HepG2 (cell line): ENCODE results near the gene KLF16. TPM values are rescaled to one million over a fixed set of nuclear protein-coding genes. Genes with fewer than 3 reads are reported as not detected.

Experiments
- CHCHD3 ChIP-seq: sonication (generic); formaldehyde crosslinking; IDR thresholded peaks from 2 replicates; pipeline ENCODE4 v1.8.0; 2022; ENCODE audit warnings: mild to moderate bottlenecking, missing genetic modification reagents, moderate library complexity
- ERF ChIP-seq: IDR thresholded peaks from 2 replicates; pipeline ENCODE4 v1.6.1; 2018; ENCODE audit warnings: missing biosample characterization, missing genetic modification reagents
- KDM3A ChIP-seq: IDR thresholded peaks from 2 replicates; pipeline ENCODE4 v1.6.1; 2018; ENCODE audit warnings: low read depth, missing compliant biosample characterization
- NONO ChIP-seq, 2 experiments: fragments of 450-650 bp in 1 of 2; sonication (generic) in 1 of 2; formaldehyde crosslinking in 1 of 2; IDR thresholded peaks in 1 of 2; conservative IDR thresholded peaks in 1 of 2; 2 replicates each; pipeline versions ENCODE4 v1.6.1 to v1.8.0; 2017 to 2022; ENCODE audit warnings: mild to moderate bottlenecking in 1 of 2, missing genetic modification reagents in 1 of 2, moderate library complexity in 1 of 2
- PAWR ChIP-seq: sonication (generic); formaldehyde crosslinking; IDR thresholded peaks from 2 replicates; pipeline ENCODE4 v1.4.0; 2020; ENCODE audit warnings: missing genetic modification reagents, mild to moderate bottlenecking, borderline replicate concordance
- PRPF4 ChIP-seq: fragments of 200-400 bp; formaldehyde crosslinking; IDR thresholded peaks from 2 replicates; pipeline ENCODE4 v1.6.1; 2016; ENCODE audit warnings: low read length, low read depth; ENCODE audit not compliant: poor library complexity, severe bottlenecking
- ZC3H4 ChIP-seq: sonication (generic); formaldehyde crosslinking; IDR thresholded peaks from 2 replicates; pipeline ENCODE4 v1.4.0; 2020; ENCODE audit warnings: missing genetic modification reagents, borderline replicate concordance
- ZNF180 ChIP-seq: sonication (generic); formaldehyde crosslinking; IDR thresholded peaks from 2 replicates; pipeline ENCODE4 v1.4.0; 2020; ENCODE audit warnings: low read depth, missing genetic modification reagents, borderline replicate concordance
- ZNF274 ChIP-seq: sonication (generic); formaldehyde crosslinking; IDR thresholded peaks from 2 replicates; pipeline ENCODE4 v1.5.1; 2020; ENCODE audit warnings: mild to moderate bottlenecking, missing genetic modification reagents
- ZNF709 ChIP-seq: sonication (generic); formaldehyde crosslinking; IDR thresholded peaks from 2 replicates; pipeline ENCODE4 v1.5.0; 2020; ENCODE audit warnings: mild to moderate bottlenecking, missing genetic modification reagents
- polyA plus RNA-seq, 8 experiments: library from polyadenylated mRNA; depleted of rRNA in 3 of 8; stranded (reverse) in 7 of 8; unstranded in 1 of 8; fragments of >200 nt; fragmentation: Illumina TruSeq in 4 of 8; extraction: Trizol in 4 of 8; gene quantifications; 2 replicates each; pipeline versions ENCODE4 v1.2.1 to v1.2.3, GENCODE V29; 2011 to 2016; ENCODE audit warnings: low read depth in 4 of 8, missing spikeins in 1 of 8, mixed read lengths in 1 of 8; ENCODE audit not compliant: insufficient read depth in 1 of 8
- total RNA-seq, 5 experiments: library from RNA; depleted of rRNA; stranded (reverse); fragments of >200 nt; fragmentation: Illumina TruSeq; extraction: Trizol; gene quantifications; 2 replicates each; pipeline ENCODE4 v1.2.3, GENCODE V29; 2016; ENCODE audit warnings: low read depth in 1 of 5
- TF ChIP-seq, protein P1 (sequence below): sonication (generic); formaldehyde crosslinking; IDR thresholded peaks from 2 replicates; pipeline ENCODE4 v1.8.0; 2022; ENCODE audit warnings: mild to moderate bottlenecking, missing genetic modification reagents, borderline replicate concordance
- TF ChIP-seq, protein P2 (sequence below): sonication (generic); formaldehyde crosslinking; conservative IDR thresholded peaks from 2 replicates; pipeline ENCODE4 v1.4.0; 2020; ENCODE audit warnings: mild to moderate bottlenecking, missing genetic modification reagents, moderate library complexity
- TF ChIP-seq, protein P3 (sequence below): sonication (generic); formaldehyde crosslinking; IDR thresholded peaks from 2 replicates; pipeline ENCODE4 v1.8.0; 2022; ENCODE audit warnings: mild to moderate bottlenecking, missing genetic modification reagents, moderate library complexity
- TF ChIP-seq, protein P4 (sequence below): sonication (generic); formaldehyde crosslinking; IDR thresholded peaks from 2 replicates; pipeline ENCODE4 v1.8.1; 2023; ENCODE audit warnings: mild to moderate bottlenecking, missing genetic modification reagents, borderline replicate concordance

KLF16 gene
- total and polyA plus RNA-seq, 2 of the 13 experiments (the other 11 are each of a cell fraction or from before 2014, with no cell fraction given) = 3.5 to 6.7 TPM

DNA sequence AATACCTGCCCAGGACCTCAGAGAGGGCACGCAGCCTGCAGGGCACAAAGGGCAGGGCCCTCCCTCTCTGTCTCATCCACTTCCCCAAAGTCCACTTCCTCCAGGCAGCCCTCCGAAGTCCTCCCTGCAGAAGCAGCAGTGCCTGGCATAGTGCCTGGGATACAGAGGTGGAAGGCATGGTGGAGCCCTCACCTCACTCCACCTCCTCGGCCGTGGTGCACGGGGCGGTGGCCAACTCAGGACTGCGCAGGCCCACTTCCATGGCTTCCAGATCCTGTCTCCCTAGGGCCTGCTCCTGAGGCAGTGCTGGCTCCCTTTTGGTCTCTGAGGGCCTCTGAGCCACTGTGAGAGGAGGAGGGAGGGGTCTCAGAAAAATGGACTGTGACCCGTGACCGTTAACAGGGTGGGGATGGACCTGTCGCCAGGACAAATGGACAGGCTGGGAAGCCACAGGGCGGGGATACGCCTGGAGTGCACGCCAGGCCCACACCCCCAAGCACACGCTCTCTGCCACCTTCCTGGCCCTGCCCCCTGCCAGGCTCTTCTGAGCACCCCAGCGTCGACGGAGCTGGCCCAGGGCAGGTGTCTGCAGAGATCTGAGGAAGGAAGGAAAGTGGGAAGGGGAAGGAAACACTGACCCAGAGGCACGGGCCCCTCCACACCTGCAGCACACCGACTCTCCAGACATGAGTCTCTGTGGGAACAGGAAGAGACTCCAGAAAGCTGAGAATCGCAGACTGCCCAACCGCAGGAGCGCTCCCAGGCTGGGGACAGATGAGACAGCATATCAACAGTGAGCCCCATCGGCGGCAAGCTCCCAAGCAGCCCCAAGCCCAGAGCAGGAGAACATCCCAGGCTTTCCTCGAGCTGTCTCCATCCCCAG lies 23.5 kb downstream of the KLF16 start (continued):
- TF ChIP-seq, protein P1, sequence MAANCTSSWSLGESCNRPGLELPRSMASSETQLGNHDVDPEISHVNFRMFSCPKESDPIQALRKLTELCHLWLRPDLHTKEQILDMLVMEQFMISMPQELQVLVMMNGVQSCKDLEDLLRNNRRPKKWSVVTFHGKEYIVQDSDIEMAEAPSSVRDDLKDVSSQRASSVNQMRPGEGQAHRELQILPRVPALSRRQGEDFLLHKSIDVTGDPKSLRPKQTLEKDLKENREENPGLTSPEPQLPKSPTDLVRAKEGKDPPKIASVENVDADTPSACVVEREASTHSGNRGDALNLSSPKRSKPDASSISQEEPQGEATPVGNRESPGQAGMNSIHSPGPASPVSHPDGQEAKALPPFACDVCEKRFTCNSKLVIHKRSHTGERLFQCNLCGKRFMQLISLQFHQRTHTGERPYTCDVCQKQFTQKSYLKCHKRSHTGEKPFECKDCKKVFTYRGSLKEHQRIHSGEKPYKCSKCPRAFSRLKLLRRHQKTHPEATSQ = no peak
- TF ChIP-seq, protein P2, sequence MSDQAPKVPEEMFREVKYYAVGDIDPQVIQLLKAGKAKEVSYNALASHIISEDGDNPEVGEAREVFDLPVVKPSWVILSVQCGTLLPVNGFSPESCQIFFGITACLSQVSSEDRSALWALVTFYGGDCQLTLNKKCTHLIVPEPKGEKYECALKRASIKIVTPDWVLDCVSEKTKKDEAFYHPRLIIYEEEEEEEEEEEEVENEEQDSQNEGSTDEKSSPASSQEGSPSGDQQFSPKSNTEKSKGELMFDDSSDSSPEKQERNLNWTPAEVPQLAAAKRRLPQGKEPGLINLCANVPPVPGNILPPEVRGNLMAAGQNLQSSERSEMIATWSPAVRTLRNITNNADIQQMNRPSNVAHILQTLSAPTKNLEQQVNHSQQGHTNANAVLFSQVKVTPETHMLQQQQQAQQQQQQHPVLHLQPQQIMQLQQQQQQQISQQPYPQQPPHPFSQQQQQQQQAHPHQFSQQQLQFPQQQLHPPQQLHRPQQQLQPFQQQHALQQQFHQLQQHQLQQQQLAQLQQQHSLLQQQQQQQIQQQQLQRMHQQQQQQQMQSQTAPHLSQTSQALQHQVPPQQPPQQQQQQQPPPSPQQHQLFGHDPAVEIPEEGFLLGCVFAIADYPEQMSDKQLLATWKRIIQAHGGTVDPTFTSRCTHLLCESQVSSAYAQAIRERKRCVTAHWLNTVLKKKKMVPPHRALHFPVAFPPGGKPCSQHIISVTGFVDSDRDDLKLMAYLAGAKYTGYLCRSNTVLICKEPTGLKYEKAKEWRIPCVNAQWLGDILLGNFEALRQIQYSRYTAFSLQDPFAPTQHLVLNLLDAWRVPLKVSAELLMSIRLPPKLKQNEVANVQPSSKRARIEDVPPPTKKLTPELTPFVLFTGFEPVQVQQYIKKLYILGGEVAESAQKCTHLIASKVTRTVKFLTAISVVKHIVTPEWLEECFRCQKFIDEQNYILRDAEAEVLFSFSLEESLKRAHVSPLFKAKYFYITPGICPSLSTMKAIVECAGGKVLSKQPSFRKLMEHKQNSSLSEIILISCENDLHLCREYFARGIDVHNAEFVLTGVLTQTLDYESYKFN (CRISPR knock-in tag) = peak; percentile 71
- no peak for TF ChIP-seq PAWR (CRISPR knock-in tag)
- TF ChIP-seq ERF (CRISPR knock-in tag) = peak; percentile 20; the same call in 1 of the 2 replicates
- TF ChIP-seq ZNF274 = 0 out of 2 replicates have a peak, but pooled peaks have one; percentile 50
- no peak for TF ChIP-seq ZNF180
- no peak for TF ChIP-seq CHCHD3 (CRISPR knock-in tag)
- no peak for TF ChIP-seq KDM3A (CRISPR knock-in tag)
- TF ChIP-seq PRPF4 = no peak
- no peak for TF ChIP-seq NONO (IDR thresholded peaks at IDR 0.05)
- peak; percentile 70; the same call in 1 of the 2 replicates for TF ChIP-seq NONO (CRISPR knock-in tag; conservative IDR thresholded peaks at IDR 0.05)
- TF ChIP-seq ZNF709 (CRISPR knock-in tag) = no peak
- TF ChIP-seq, protein P3, sequence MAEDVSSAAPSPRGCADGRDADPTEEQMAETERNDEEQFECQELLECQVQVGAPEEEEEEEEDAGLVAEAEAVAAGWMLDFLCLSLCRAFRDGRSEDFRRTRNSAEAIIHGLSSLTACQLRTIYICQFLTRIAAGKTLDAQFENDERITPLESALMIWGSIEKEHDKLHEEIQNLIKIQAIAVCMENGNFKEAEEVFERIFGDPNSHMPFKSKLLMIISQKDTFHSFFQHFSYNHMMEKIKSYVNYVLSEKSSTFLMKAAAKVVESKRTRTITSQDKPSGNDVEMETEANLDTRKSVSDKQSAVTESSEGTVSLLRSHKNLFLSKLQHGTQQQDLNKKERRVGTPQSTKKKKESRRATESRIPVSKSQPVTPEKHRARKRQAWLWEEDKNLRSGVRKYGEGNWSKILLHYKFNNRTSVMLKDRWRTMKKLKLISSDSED = no peak
- TF ChIP-seq, protein P4, sequence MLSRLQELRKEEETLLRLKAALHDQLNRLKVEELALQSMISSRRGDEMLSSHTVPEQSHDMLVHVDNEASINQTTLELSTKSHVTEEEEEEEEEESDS (CRISPR knock-in tag) = no peak
- no peak for TF ChIP-seq ZC3H4
